ENCODE data around the gene RHOV.

RHOV gene

GRCh38 chr15:40893019-40893670 is 19.1 kb upstream of the RHOV start:
- CTCF ChIA-PET: interaction anchor here (1.2 to 3.3 kb wide), 7 partner anchors 20 to 128 kb away, joined by 3 to 65 read pairs (median 9); partner anchors contain the start of gene RHOV
- no peak for DNase-seq (ENCODE audit: extremely low spot score)
- TF ChIP-seq PKNOX1 (IDR thresholded peaks at IDR 0.05) (no peak), LEF1 (IDR thresholded peaks at IDR 0.05; ENCODE audit: borderline replicate concordance) (no peak), FOXM1 (IDR thresholded peaks at IDR 0.05; ENCODE audit: borderline replicate concordance) (no peak), ELF4 (IDR thresholded peaks at IDR 0.05) (no peak), SUZ12 (IDR thresholded peaks at IDR 0.05) (no peak), CTBP1 (IDR thresholded peaks at IDR 0.05; ENCODE audit: borderline replicate concordance) (no peak), L3MBTL2 (conservative IDR thresholded peaks at IDR 0.05) (no peak), TARDBP (IDR thresholded peaks at IDR 0.05) (no peak), ARNT (IDR thresholded peaks at IDR 0.05) (no peak)
- POLR2A ChIA-PET: interaction anchor here (1.1 to 3.1 kb wide), 5 partner anchors 10 to 198 kb away, joined by 4 to 31 read pairs (median 8); partner anchors contain the start of gene RAD51

GRCh38 chr15:40892447-40893012 is 18.5 kb upstream of the RHOV start:
- CTCF ChIA-PET: interaction anchor here (0.6 to 3.3 kb wide), 16 partner anchors 12 to 373 kb away, joined by 3 to 65 read pairs (median 5); partner anchors contain the start of gene RHOV
- POLR2A ChIA-PET: interaction anchor here (1.5 to 2.0 kb wide), 2 partner anchors 19 to 35 kb away, joined by 9 to 10 read pairs; no protein-coding TSS in a partner anchor
- no peak for DNase-seq (ENCODE audit: extremely low spot score)
- TF ChIP-seq NFRKB (IDR thresholded peaks at IDR 0.05) (no peak), LEF1 (IDR thresholded peaks at IDR 0.05; ENCODE audit: borderline replicate concordance) (no peak), TARDBP (IDR thresholded peaks at IDR 0.05) (no peak), FOXM1 (IDR thresholded peaks at IDR 0.05; ENCODE audit: borderline replicate concordance) (no peak), HDGF (IDR thresholded peaks at IDR 0.05; ENCODE audit: borderline replicate concordance) (no peak), ELF4 (IDR thresholded peaks at IDR 0.05) (no peak), BHLHE40 (IDR thresholded peaks at IDR 0.05; ENCODE audit: borderline replicate concordance) (no peak), CTBP1 (IDR thresholded peaks at IDR 0.05; ENCODE audit: borderline replicate concordance) (no peak), FOXK2 (IDR thresholded peaks at IDR 0.05) (no peak), ARNT (IDR thresholded peaks at IDR 0.05) (no peak)

GRCh38 chr15:40891810-40892446 is 17.9 kb upstream of the RHOV start:
- DNase-seq (ENCODE audit: extremely low spot score): no peak
- ChIA-PET CTCF (interaction anchor here (0.6 to 3.3 kb wide), 17 partner anchors 11 to 372 kb away, joined by 3 to 65 read pairs (median 5); partner anchors contain the start of gene RHOV), POLR2A (interaction anchor here (1.0 to 2.0 kb wide), 3 partner anchors 19 to 34 kb away, joined by 6 to 10 read pairs (median 9); no protein-coding TSS in a partner anchor)
- no peak for TF ChIP-seq HDGF (IDR thresholded peaks at IDR 0.05; ENCODE audit: borderline replicate concordance)
- no peak for TF ChIP-seq FOXM1 (IDR thresholded peaks at IDR 0.05; ENCODE audit: borderline replicate concordance)
- no peak for TF ChIP-seq TARDBP (IDR thresholded peaks at IDR 0.05)
- no peak for TF ChIP-seq ARNT (IDR thresholded peaks at IDR 0.05)
- TF ChIP-seq CTBP1 (IDR thresholded peaks at IDR 0.05; ENCODE audit: borderline replicate concordance): no peak
- TF ChIP-seq SUZ12 (IDR thresholded peaks at IDR 0.05): no peak
- no peak for TF ChIP-seq NFRKB (IDR thresholded peaks at IDR 0.05)
- no peak for TF ChIP-seq FOXA1 (IDR thresholded peaks at IDR 0.05)
- no peak for TF ChIP-seq BHLHE40 (IDR thresholded peaks at IDR 0.05; ENCODE audit: borderline replicate concordance)
- TF ChIP-seq SP1 (IDR thresholded peaks at IDR 0.05): no peak
- TF ChIP-seq FOXK2 (IDR thresholded peaks at IDR 0.05): no peak
- TF ChIP-seq PKNOX1 (IDR thresholded peaks at IDR 0.05): no peak
- TF ChIP-seq ZNF384 (IDR thresholded peaks at IDR 0.05): no peak
- TF ChIP-seq L3MBTL2 (conservative IDR thresholded peaks at IDR 0.05): no peak
- no peak for TF ChIP-seq ELF4 (IDR thresholded peaks at IDR 0.05)
- TF ChIP-seq LEF1 (IDR thresholded peaks at IDR 0.05; ENCODE audit: borderline replicate concordance): no peak

- POLR2A ChIA-PET: interaction anchor here (1.0 to 2.0 kb wide), 3 partner anchors 18 to 33 kb away, joined by 6 to 10 read pairs (median 9); no protein-coding TSS in a partner anchor
- CTCF ChIA-PET: interaction anchor here (0.6 to 3.3 kb wide), 7 partner anchors 13 to 144 kb away, joined by 3 to 65 read pairs (median 6); partner anchors contain the start of gene RHOV
- TF ChIP-seq FOXK2 (IDR thresholded peaks at IDR 0.05) (no peak), SUZ12 (IDR thresholded peaks at IDR 0.05) (no peak), L3MBTL2 (conservative IDR thresholded peaks at IDR 0.05) (no peak), BHLHE40 (IDR thresholded peaks at IDR 0.05; ENCODE audit: borderline replicate concordance) (no peak), NFRKB (IDR thresholded peaks at IDR 0.05) (no peak), HDGF (IDR thresholded peaks at IDR 0.05; ENCODE audit: borderline replicate concordance) (no peak), SP1 (IDR thresholded peaks at IDR 0.05) (no peak), FOXM1 (IDR thresholded peaks at IDR 0.05; ENCODE audit: borderline replicate concordance) (no peak), ELF4 (IDR thresholded peaks at IDR 0.05) (no peak), ZNF384 (IDR thresholded peaks at IDR 0.05) (no peak), PKNOX1 (IDR thresholded peaks at IDR 0.05) (no peak), TARDBP (IDR thresholded peaks at IDR 0.05) (no peak), FOXA1 (IDR thresholded peaks at IDR 0.05) (no peak), LEF1 (IDR thresholded peaks at IDR 0.05; ENCODE audit: borderline replicate concordance) (no peak), ARNT (IDR thresholded peaks at IDR 0.05) (no peak), CTBP1 (IDR thresholded peaks at IDR 0.05; ENCODE audit: borderline replicate concordance) (no peak)
- no peak for DNase-seq (ENCODE audit: extremely low spot score)
Measured at GRCh38 chr15:40891138-40891537, 17.1 kb upstream of the RHOV start.

GRCh38 chr15:40889112-40889511 is 15.1 kb upstream of the RHOV start:
- no peak for DNase-seq (ENCODE audit: extremely low spot score)
- CTCF ChIA-PET: interaction anchor here (0.9 to 1.2 kb wide), 2 partner anchors 16 to 31 kb away, joined by 5 read pairs; no protein-coding TSS in a partner anchor
- POLR2A ChIA-PET: no interaction called here
- TF ChIP-seq PKNOX1 (IDR thresholded peaks at IDR 0.05) (no peak), L3MBTL2 (conservative IDR thresholded peaks at IDR 0.05) (no peak), FOXM1 (IDR thresholded peaks at IDR 0.05; ENCODE audit: borderline replicate concordance) (no peak), FOXA1 (IDR thresholded peaks at IDR 0.05) (no peak), FOXK2 (IDR thresholded peaks at IDR 0.05) (no peak), SUZ12 (IDR thresholded peaks at IDR 0.05) (no peak), SP1 (IDR thresholded peaks at IDR 0.05) (no peak), ZNF384 (IDR thresholded peaks at IDR 0.05) (no peak), BHLHE40 (IDR thresholded peaks at IDR 0.05; ENCODE audit: borderline replicate concordance) (no peak), ARNT (IDR thresholded peaks at IDR 0.05) (no peak), ELF4 (IDR thresholded peaks at IDR 0.05) (no peak), CTBP1 (IDR thresholded peaks at IDR 0.05; ENCODE audit: borderline replicate concordance) (no peak), HDGF (IDR thresholded peaks at IDR 0.05; ENCODE audit: borderline replicate concordance) (no peak), NFRKB (IDR thresholded peaks at IDR 0.05) (no peak), LEF1 (IDR thresholded peaks at IDR 0.05; ENCODE audit: borderline replicate concordance) (no peak), TARDBP (IDR thresholded peaks at IDR 0.05) (no peak)

All from HEK293T (cell line).